Activated T-cell treated with anti-CD3 and anti-CD28 coated beads for 24 hours (primary cell): ENCODE results near the gene PLXDC2.

Source experiments
- DNase-seq: peaks from one replicate; pipeline ENCODE4 v3.0.0-alpha.2; 2020; ENCODE audit warnings: low read depth

The PLXDC2 gene

DNA sequence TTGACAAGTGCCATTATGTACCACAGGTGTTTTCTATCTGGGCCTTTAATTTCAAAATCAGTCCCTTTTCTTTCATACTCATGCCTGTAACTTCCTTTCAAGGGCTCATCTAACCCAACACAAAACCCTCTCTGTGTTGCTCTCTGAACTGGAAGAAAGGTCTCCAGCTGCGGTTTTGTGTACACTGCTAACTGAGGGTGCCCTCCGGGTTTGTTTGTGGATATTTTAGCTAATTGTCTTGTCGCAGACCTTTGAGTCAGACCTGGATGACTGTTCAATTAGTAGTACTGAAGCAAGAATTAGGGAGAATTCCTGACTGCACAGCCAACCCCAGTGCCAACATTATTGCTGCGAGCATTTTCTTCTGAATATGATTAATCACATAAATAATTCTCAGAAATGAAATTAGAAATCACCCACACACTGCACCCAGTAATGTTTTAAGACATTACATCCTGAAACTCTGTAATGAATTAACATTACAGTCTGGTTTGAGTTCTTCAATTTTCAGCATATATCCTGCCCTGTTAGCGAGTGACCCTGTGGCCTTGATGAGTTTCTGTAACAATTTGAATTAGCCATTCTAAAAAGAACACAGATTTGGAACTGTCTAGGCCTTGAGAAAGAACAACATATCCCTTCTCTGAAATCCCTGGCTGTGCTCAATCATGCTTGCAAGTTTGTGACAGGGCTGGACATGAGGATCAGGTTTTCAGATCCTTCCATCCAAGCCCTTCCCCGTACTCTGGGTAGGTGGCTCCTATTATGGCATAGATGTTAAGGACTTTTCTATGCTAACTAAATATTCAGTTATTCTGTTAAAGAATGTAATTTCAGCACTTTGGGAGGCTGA, 460.1 kb downstream of the PLXDC2 start:
- DNase-seq, result no peak

DNA sequence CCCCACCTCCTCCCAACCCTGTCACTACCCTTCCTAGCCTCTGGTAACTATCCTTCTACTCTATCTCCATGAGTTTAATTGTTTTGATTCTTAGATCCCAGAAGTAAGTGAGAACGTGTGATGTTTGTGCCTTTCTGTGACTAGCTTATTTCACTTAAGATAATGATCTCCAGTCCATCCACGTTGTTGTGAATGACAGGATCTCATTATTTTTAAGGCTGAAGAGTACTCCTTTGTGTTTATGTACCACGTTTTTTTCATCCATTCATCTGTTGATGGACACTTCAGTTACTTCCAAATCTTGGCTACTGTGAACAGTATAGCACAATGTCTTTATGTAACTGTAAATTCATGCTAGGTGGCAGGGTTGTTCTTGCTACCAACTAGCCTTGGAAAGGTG, 461.6 kb downstream of the PLXDC2 start:
- DNase-seq, result no peak

DNA sequence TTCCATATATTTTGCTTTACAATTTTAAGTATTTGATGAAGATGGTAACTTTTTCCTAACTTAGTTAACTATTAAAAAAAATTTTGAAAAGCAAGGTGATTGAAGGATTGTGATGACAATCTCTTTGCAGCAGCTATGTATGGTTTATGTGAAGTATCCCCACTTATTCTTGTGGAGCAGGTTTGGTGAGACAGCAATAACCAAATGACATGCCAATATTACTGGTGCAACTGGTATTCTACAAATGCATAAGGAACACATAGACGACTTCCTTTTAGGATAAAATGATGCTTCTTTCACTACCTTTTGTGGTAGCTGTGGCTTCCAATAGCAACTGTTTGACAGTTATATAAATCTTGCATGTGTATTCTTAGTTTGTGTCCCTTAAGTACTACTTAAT, 465.3 kb downstream of the PLXDC2 start:
- no peak for DNase-seq

DNA sequence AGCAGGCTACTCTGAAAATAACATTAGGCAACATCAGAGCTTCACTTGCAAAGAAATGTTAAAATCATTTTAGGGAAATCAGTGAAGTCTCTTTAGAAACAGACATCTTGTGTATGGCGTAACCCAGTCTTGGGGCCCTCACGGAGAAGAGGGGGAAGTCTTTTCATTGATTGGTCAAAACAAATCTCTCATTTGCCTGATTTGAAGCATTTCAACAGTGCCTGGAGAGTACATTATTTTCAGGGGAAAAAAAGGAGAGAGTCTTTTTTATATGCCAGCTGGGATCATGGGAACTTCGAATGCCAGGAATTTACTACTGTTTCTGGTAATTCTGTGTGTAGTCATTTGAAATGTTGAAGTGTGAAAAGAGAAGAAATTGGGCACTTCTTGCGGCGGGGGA, 471.4 kb downstream of the PLXDC2 start:
- DNase-seq, result no peak

DNA sequence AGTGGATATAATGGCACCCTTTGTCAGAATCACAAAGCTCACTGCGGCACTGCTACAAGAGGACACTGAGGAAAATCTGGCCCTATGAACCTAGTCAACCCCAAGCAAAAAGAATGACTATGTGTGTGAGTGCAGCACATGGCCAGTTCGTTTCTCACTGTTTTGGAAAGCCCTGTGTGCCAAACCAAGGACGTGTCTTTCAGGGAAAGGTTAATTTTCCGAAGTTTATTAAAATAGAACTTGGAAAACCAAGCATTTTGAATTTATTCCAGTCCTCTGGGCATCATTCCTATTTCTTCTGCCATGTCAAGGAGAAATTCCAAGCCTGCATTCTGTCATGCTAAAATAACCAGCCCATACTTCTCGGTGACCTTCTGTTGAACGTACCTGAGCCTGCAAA, 471.8 kb downstream of the PLXDC2 start:
- no peak for DNase-seq

DNA sequence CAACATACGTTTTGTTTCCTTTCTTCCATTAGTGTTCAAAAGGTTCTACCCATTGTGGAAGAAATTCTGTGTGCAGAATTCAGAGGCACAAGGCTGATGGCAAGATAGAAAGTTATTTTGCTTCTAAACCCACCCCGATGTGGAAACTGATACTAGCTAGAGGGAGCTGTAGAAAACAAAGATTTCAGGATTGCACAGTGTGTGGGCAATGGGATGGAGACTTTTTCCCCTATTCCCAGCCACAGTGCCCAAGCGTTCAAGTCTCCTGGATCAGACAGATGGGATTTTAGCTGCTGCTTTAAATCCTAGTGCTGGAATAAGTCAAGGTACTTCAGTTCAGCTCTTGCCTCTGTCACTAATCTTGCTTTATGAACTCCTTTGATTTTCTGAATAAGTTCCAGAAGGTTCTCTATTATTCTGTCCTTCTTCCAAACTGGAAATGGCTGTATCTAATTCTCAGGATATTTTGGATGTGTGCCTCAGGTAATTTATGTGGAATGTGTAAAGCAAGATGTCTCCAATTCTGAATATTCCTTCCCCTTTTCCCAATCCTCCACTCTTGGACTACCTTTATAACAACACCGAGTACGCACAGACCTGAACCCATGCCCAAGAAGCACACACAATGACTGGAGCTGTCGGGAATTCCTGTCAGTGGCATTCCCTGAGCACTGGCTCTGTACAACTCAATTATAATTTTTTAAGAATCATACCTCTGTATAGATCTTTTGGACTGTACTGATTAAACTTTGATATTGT, 473.0 kb downstream of the PLXDC2 start:
- DNase-seq, result no peak

DNA sequence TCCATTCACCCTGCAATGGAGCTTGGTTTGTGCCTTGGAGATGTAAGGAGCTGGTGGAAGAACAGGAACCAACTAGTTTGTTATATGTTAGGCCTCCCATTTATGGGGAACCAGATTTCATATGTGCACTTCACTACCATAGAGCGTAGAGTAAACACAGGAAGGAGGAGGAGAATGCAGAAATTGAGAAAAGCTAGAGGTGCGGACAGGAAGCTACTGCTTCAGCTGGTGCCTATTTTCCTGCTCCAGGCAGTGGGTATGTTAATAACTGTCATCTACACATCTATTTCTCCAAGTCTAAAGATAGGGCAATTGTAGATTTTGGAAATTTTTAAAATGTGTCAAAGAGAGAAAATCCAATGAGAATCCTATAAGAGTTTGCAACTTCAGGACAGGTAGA, 482.2 kb downstream of the PLXDC2 start:
- DNase-seq, result no peak

DNA sequence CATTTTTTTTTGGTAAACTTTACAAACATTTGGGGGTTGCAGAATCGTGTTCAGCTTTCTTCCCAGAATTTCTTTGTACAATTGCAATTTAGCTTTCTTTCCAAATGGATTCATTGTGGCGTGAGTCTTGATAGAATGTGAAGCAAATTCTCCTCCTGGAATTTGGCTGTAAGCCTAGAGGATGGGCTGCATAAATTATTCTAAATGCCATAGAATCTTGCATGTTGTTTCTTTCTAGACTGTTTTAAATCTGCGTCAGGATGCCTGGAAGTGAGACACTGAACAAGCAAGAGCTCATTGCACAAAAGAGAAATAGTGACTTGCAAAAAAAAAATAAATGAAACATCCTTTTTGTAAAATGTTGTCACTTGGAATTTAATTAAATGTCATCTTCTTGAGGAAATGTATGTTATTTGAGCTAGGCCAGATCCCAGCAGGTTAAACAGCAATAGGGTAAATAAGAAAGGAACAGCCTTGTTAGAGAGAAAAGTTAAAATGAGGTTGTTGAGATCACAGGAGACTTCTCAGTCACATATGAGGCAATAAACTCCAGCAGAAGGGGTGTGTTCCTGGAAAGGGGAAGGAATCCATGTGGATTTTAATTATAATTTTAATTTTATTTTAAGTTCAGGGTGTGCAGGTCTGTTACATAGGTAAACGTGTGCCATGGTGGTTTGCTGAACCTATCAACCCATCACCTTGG, 483.0 kb downstream of the PLXDC2 start:
- DNase-seq, result no peak

DNA sequence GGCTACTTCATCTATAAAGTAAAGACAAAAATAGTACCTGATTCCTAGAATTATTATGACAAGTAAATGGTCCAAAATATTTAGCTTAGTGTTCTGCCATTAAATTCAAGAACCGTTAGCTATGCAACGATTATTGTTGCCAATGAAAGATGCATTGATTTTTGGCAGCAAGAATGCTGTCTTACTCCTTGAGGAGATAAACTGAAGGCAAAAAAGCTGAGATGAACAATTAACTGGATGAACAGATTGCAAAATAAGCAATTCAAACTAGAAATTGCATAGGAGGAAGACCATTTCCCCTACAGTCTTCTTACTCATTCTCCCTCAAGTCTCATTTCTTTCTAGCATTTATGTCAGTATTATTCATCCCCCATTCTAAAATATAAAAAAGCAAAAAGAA, 484.5 kb downstream of the PLXDC2 start:
- DNase-seq, result no peak

DNA sequence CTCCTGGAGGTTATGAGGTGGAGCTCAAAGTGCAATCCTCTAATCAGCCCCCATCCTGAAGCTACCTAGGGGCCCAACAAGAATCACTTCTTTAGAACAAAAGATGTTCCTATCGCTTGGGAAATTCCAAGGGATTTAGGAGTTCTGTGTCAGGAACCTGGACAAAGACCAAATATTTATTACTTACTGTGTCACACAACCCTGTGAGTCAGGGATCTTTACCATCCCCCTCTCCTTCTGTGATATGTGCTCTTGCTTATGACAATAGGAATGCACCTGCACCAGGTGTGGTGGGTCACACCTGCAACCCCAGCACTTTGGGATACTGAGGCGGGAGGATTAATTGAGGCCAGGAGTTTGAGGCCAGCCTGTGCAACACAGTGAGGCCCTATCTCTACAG, 485.8 kb downstream of the PLXDC2 start:
- no peak for DNase-seq

DNA sequence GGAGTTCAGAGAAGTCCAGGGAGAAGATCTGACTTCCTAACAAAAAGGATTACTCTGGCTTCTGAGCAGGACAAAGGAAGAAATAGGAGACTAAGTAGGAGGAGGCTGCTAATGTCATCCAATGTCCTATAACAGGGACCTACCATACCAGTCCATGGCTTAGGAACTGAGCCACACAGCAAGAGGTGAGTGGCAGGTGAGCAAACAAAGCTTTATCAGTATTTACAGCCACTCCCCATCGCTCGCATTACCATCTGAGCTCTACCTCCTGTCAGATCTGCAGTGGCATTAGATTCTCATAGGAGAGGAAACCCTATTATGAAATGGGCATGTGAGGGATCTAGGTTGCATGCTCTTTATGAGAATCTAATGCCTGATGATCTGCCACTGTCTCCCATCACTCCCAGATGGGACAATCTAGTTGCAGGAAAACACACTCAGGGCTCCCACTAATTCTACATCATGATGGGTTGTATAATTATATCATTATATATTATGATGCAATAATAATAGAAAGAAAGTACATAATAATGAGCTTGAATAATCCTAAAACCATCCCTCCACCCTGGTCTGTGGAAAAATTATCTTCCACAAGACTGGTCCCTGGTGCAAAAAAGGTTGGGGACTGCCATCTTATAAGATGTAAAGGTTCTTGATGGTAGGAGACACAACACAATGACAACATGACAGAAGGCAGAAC, 487.4 kb downstream of the PLXDC2 start:
- no peak for DNase-seq

DNA sequence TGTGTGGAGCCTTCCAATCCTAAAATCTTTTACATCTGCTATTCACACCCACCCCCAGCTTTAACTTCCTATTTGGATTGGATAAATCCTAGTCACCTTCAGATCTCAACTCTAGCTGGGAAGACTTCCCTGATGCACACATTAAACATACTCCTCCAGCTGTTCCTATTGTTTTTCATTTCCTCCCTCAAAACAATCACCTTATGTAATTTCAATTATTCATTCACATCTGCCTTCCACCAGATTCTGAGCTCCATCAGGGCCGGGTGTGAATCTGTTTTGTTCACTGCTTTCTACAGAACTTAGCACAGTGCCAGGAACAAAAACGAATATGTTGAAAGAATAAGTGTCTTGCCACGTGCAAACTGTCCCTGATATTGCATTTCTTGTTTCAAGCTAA, 497.4 kb downstream of the PLXDC2 start:
- DNase-seq, result no peak

DNA sequence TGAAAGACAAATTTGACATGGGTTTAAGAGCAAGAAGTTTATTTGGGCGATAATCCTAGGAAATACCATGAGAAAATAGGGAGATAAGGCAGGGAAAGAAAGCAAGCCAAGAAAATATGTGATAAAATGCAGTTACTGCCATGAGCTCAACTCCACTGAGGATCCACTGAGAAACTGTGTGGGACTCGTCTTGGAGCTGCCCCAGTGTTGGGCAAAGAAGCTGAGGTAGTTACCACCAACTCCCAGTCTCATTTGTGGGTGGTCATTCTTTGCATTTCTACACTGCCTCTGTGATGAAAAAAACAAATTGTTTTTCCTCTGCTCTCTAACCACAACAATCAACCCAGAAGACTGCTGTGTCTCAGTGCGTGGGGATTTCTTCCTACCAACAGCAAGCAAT, 498.2 kb downstream of the PLXDC2 start:
- DNase-seq, result no peak

DNA sequence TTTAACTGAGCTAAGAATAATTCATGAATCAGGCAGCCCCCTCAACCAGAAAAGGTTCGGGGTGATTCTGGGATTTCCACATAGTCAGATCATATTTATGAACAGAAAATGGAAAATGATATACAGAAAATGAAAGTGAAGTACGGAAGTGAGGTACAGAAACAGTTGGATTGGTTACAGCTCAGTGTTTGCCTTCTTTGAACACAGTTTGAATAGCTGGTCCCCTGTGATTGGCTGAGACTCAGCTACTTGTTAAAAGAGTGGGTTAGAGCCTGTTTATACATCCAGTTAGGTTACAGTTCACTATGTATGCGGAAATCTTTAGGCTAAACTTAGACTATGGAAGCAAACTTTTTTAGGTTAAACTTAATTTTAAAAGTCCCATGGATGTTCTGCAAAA, 511.7 kb downstream of the PLXDC2 start:
- DNase-seq, result no peak

DNA sequence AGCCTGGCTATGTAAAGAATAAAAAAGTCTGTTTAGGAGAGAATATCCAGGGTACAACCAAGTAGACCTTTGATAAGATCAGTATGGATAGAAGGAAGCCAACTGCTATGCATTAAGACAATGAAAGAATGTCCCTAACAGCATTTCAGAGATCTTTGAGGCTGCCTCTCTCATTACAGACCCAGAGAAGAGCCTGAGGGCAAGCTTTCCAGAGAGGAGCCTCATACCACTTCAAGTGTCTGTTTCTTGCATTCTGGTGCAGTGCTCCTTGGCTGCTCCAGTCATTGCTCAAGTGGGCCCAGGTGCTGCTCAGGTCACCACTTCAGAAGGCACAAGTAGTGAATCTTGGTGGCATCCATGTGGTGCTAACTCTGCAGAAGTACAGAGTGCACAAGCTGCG, 514.0 kb downstream of the PLXDC2 start:
- DNase-seq, result no peak

DNA sequence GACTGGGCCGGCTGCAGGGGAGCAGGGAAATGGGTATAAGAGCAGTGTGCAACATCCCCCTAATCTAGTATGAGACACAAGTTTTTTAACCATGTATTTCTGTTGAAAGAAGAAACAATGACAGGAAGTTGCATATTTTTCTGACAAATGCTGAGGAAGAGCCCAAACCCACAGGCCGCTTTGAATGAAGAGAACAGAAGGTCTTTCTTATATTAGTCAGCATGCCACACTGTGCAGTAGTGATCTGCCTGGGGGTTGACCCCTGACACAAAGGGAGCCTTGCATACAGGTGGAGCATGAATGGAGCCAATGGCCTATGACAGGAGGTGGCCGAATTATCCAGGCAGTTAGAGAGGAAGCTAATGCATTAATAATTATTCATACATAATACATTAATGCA, 518.3 kb downstream of the PLXDC2 start:
- DNase-seq, result no peak
